GM12878 (cell line): Measurements from ENCODE around the gene GMDS.

Experiments
- CREB1 ChIP-seq: IDR thresholded peaks from 2 replicates; pipeline ENCODE4 v1.6.1; 2012; ENCODE audit warnings: low read depth, mild to moderate bottlenecking, inconsistent platforms
- FOS ChIP-seq: IDR thresholded peaks from 3 replicates; pipeline ENCODE4 v1.6.1; 2011; ENCODE audit warnings: borderline replicate concordance; ENCODE audit not compliant: insufficient read length; ENCODE audit errors: extremely low read depth
- GABPA ChIP-seq: IDR thresholded peaks from 2 replicates; pipeline ENCODE4 v1.6.1; 2014; ENCODE audit warnings: antibody characterized with exemption, low read depth, mild to moderate bottlenecking, inconsistent platforms
- HDAC2 ChIP-seq: fragments of 200-600 bp; sonication (generic); IDR thresholded peaks from 2 replicates; pipeline ENCODE4 v1.6.1; 2017
- KAT2A ChIP-seq: conservative IDR thresholded peaks from 2 replicates; pipeline ENCODE4 v1.6.1; 2011; ENCODE audit warnings: low read depth, low read length; ENCODE audit not compliant: control insufficient read depth
- POLR2A ChIP-seq: IDR thresholded peaks from 2 replicates; pipeline ENCODE4 v1.6.1; 2011; ENCODE audit warnings: low read depth, mild to moderate bottlenecking, low read length
- RAD21 ChIP-seq: IDR thresholded peaks from 2 replicates; pipeline ENCODE4 v1.6.1; 2011; ENCODE audit warnings: mild to moderate bottlenecking, low read depth, low read length, moderate library complexity; ENCODE audit not compliant: insufficient read depth
- SMAD5 ChIP-seq: IDR thresholded peaks from 2 replicates; pipeline ENCODE4 v1.6.1; 2016; ENCODE audit warnings: antibody characterized with exemption, low read depth
- SMC3 ChIP-seq: IDR thresholded peaks from 2 replicates; pipeline ENCODE4 v1.6.1; 2011; ENCODE audit warnings: low read length, improper control_type of control experiment, borderline replicate concordance
- STAT1 ChIP-seq: fragments of 450-650 bp; conservative IDR thresholded peaks from 2 replicates; pipeline ENCODE4 v1.6.1; 2014; ENCODE audit warnings: antibody characterized with exemption, mild to moderate bottlenecking
- SUPT20H ChIP-seq: IDR thresholded peaks from 2 replicates; pipeline ENCODE4 v1.6.1; 2011; ENCODE audit warnings: low read depth, mild to moderate bottlenecking, low read length, moderate library complexity, borderline replicate concordance; ENCODE audit not compliant: control insufficient read depth
- YBX1 ChIP-seq: fragments of 450-650 bp; IDR thresholded peaks from 2 replicates; pipeline ENCODE4 v1.6.1; 2016; ENCODE audit warnings: antibody characterized with exemption
- TF ChIP-seq, protein P1 (sequence below), 3 experiments: IDR thresholded peaks in 2 of 3; conservative IDR thresholded peaks in 1 of 3; 2 replicates each; pipeline ENCODE4 v1.5.1; 2011; ENCODE audit warnings: low read depth in 3 of 3, low read length in 3 of 3, mild to moderate bottlenecking in 3 of 3, control low read depth in 2 of 3, moderate library complexity in 2 of 3, inconsistent platforms in 1 of 3, mixed read lengths in 1 of 3; ENCODE audit not compliant: control insufficient read depth in 2 of 3, insufficient read depth in 1 of 3; ENCODE audit errors: extremely low read depth in 1 of 3

DNA sequence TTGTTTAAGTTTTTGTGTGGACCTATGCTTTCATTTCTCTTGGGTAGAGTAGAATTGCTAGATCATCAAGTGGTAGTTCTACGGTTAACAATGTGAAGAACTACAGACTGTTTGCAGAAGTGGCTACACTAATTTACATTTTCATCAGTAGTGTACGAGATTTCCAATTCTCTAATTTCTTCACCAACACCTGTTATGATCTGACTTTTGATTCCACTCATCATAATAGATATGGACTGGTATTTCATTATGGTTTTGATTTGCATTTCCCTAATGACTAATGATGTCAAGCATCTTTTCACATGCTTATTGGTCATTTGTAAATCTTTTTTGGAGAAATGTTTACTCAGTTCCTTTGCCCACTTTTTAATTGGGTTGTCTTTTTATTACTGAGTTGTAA lies 244.4 kb downstream of the GMDS start:
- no peak for TF ChIP-seq FOS
- no peak for TF ChIP-seq SMAD5
- TF ChIP-seq SMC3: no peak
- TF ChIP-seq, protein P1, sequence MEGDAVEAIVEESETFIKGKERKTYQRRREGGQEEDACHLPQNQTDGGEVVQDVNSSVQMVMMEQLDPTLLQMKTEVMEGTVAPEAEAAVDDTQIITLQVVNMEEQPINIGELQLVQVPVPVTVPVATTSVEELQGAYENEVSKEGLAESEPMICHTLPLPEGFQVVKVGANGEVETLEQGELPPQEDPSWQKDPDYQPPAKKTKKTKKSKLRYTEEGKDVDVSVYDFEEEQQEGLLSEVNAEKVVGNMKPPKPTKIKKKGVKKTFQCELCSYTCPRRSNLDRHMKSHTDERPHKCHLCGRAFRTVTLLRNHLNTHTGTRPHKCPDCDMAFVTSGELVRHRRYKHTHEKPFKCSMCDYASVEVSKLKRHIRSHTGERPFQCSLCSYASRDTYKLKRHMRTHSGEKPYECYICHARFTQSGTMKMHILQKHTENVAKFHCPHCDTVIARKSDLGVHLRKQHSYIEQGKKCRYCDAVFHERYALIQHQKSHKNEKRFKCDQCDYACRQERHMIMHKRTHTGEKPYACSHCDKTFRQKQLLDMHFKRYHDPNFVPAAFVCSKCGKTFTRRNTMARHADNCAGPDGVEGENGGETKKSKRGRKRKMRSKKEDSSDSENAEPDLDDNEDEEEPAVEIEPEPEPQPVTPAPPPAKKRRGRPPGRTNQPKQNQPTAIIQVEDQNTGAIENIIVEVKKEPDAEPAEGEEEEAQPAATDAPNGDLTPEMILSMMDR (IDR thresholded peaks at IDR 0.05 in 2 of 3, conservative IDR thresholded peaks at IDR 0.05 in 1 of 3; ENCODE audit: control insufficient read depth in 2 of 3, extremely low read depth in 1 of 3, insufficient read depth in 1 of 3, low read depth in 3 of 3, low read length in 3 of 3): no peak
- no peak for TF ChIP-seq KAT2A
- no peak for TF ChIP-seq RAD21
- TF ChIP-seq HDAC2: no peak
- no peak for TF ChIP-seq CREB1
- no peak for TF ChIP-seq POLR2A
- TF ChIP-seq YBX1: no peak
- TF ChIP-seq GABPA: no peak
- TF ChIP-seq SUPT20H: no peak
- no peak for TF ChIP-seq STAT1
